Endodermal cell (in vitro differentiated cells): ENCODE results near the gene PLA2G12A. TPM values are rescaled to one million over a fixed set of nuclear protein-coding genes. Genes with fewer than 3 reads are reported as not detected.

Experiments
- DNase-seq: peaks from one replicate; pipeline ENCODE4 v3.0.0-alpha.2; 2017
- H3K27ac ChIP-seq: 2 replicates; pipeline ENCODE4 v1.5.1; 2013; ENCODE audit warnings: mild to moderate bottlenecking, low read depth, low read length, moderate library complexity
- H3K27me3 ChIP-seq: 2 replicates; pipeline ENCODE4 v1.6.1; 2013; ENCODE audit warnings: mild to moderate bottlenecking, low read length, moderate library complexity; ENCODE audit not compliant: insufficient read depth, control insufficient read depth, poor library complexity, severe bottlenecking
- H3K36me3 ChIP-seq: 2 replicates; pipeline ENCODE4 v1.7.0; 2013; ENCODE audit warnings: mild to moderate bottlenecking, low read length, moderate library complexity; ENCODE audit not compliant: control insufficient read depth, insufficient read depth
- H3K4me1 ChIP-seq: one replicate; pipeline ENCODE4 v1.7.0; 2013; ENCODE audit warnings: low read length; ENCODE audit not compliant: control insufficient read depth, insufficient read depth
- H3K4me3 ChIP-seq: 2 replicates; pipeline ENCODE4 v1.5.1; 2013; ENCODE audit warnings: mild to moderate bottlenecking, low read length, moderate library complexity
- H3K9ac ChIP-seq: 2 replicates; pipeline ENCODE4 v1.6.1; 2013; ENCODE audit warnings: mild to moderate bottlenecking, low read length, moderate library complexity; ENCODE audit not compliant: poor library complexity, severe bottlenecking; ENCODE audit errors: extremely low read depth
- H3K9me3 ChIP-seq: 2 replicates; pipeline ENCODE4 v1.6.1; 2013; ENCODE audit warnings: mild to moderate bottlenecking, low read length, moderate library complexity; ENCODE audit not compliant: control insufficient read depth
- H3K27ac Mint-ChIP-seq: 2 replicates; pipeline ENCODE4 v1.8.0; 2020; ENCODE audit warnings: mixed read lengths
- H3K27me3 Mint-ChIP-seq: 2 replicates; pipeline ENCODE4 v1.8.0; 2021; ENCODE audit warnings: mild to moderate bottlenecking, mixed read lengths; ENCODE audit not compliant: insufficient read depth
- H3K36me3 Mint-ChIP-seq: 2 replicates; pipeline ENCODE4 v1.8.0; 2020; ENCODE audit warnings: low read depth, mixed read lengths
- H3K4me1 Mint-ChIP-seq: 2 replicates; pipeline ENCODE4 v1.8.0; 2020; ENCODE audit warnings: mixed read lengths
- H3K4me3 Mint-ChIP-seq: 2 replicates; pipeline ENCODE4 v1.8.0; 2020; ENCODE audit warnings: mild to moderate bottlenecking, moderate library complexity, mixed read lengths
- H3K9me3 Mint-ChIP-seq: 2 replicates; pipeline ENCODE4 v1.8.0; 2020; ENCODE audit warnings: mild to moderate bottlenecking, mixed read lengths
- CTCF ChIP-seq: fragments of 200-600 bp; sonication (generic); conservative IDR thresholded peaks from 2 replicates; pipeline ENCODE4 v1.5.0; 2021; ENCODE audit warnings: antibody characterized with exemption, mild to moderate bottlenecking
- WGBS, 2 experiments: methylation state at CpG; one replicate each; pipeline versions ENCODE4 v1.1.5 to v1.1.7; 2013; ENCODE audit warnings: missing lambda C conversion rate in 2 of 2, mixed read lengths in 1 of 2; ENCODE audit not compliant: insufficient coverage in 1 of 2, insufficient read length in 1 of 2; 5-methylcytosine and 5-hydroxymethylcytosine counted together
- total RNA-seq, 2 donors: library from RNA; stranded (reverse); fragmentation: NEBNext Ultra II Directional in 1 of 2; extraction: Animal tissue kit (Norgen Biotek cat#: 25700) in 1 of 2; gene quantifications; 2 replicates in 1 of 2; 3 replicates in 1 of 2; pipeline ENCODE4 v1.2.1, GENCODE V29; 2021

The PLA2G12A gene
- total RNA-seq, 2 donors from 2014 or later, result 38.5 to 60.9 TPM

- H3K4me1 ChIP-seq, result no peaks in the 10 kb centered on the region
- no peaks in the 10 kb centered on the region for H3K36me3 ChIP-seq
- H3K4me3 ChIP-seq, result no peak overlapping the region
- Mint-ChIP-seq H3K27ac (no peak overlapping the region), H3K36me3 (peaks cover 18% of the 10 kb centered on the region), H3K4me3 (no peak overlapping the region), H3K4me1 (peaks cover under 1% of the 10 kb centered on the region), H3K27me3 (peaks cover 8% of the 10 kb centered on the region), H3K9me3 (peaks cover 40% of the 10 kb centered on the region)
- no peak overlapping the region for H3K9ac ChIP-seq
- TF ChIP-seq CTCF, result no peak
- peaks cover 32% of the 10 kb centered on the region for H3K9me3 ChIP-seq
- H3K27me3 ChIP-seq, result no peaks in the 10 kb centered on the region
- no peak overlapping the region for H3K27ac ChIP-seq
- 100% methylated on average over 1 of the region's 1 CpG for WGBS, 2 experiments
- no peak for DNase-seq
Measured at GRCh38 chr4:109676886-109677285, 53.0 kb downstream of the PLA2G12A start.

GRCh38 chr4:109675843-109676242 lies 54.0 kb downstream of the PLA2G12A start:
- Histone ChIP-seq H3K27ac (no peak overlapping the region), H3K9ac (no peak overlapping the region), H3K4me3 (no peak overlapping the region), H3K36me3 (no peaks in the 10 kb centered on the region), H3K4me1 (no peaks in the 10 kb centered on the region), H3K27me3 (no peaks in the 10 kb centered on the region), H3K9me3 (peaks cover 42% of the 10 kb centered on the region)
- no peak for TF ChIP-seq CTCF
- 72 to 100% methylated on average over 1 of the region's 1 CpG for WGBS, 2 experiments
- H3K4me1 Mint-ChIP-seq, result no peaks in the 10 kb centered on the region
- no peak for DNase-seq
- H3K36me3 Mint-ChIP-seq, result peaks cover 18% of the 10 kb centered on the region
- peaks cover 36% of the 10 kb centered on the region for H3K9me3 Mint-ChIP-seq
- no peak overlapping the region for H3K4me3 Mint-ChIP-seq
- peaks cover 3% of the 10 kb centered on the region for H3K27me3 Mint-ChIP-seq
- H3K27ac Mint-ChIP-seq, result no peak overlapping the region

GRCh38 chr4:109675181-109675580 lies 54.7 kb downstream of the PLA2G12A start:
- no peaks in the 10 kb centered on the region for H3K27me3 Mint-ChIP-seq
- H3K36me3 ChIP-seq, result no peaks in the 10 kb centered on the region
- no peak overlapping the region for H3K4me3 Mint-ChIP-seq
- H3K9ac ChIP-seq, result no peak overlapping the region
- H3K27ac ChIP-seq, result no peak overlapping the region
- H3K4me1 Mint-ChIP-seq, result no peaks in the 10 kb centered on the region
- no peak for DNase-seq
- 91% methylated on average over 3 of the region's 3 CpGs for WGBS, 2 experiments
- no peak overlapping the region for H3K27ac Mint-ChIP-seq
- TF ChIP-seq CTCF, result no peak
- peaks cover 36% of the 10 kb centered on the region for H3K9me3 ChIP-seq
- no peaks in the 10 kb centered on the region for H3K4me1 ChIP-seq
- no peak overlapping the region for H3K4me3 ChIP-seq
- H3K9me3 Mint-ChIP-seq, result peaks cover 30% of the 10 kb centered on the region
- peaks cover 13% of the 10 kb centered on the region for H3K36me3 Mint-ChIP-seq
- no peaks in the 10 kb centered on the region for H3K27me3 ChIP-seq
